ENCODE data around the gene MTM1.

The MTM1 gene

GRCh38 chrX:150616179-150616862, 47.9 kb downstream of the MTM1 start:
- Histone ChIP-seq H3K4me2 (ENCODE audit: low read length) (no peak overlapping the region), H3K79me2 (no peaks in the 10 kb centered on the region), H3K4me1 (no peaks in the 10 kb centered on the region), H3K27ac (no peak overlapping the region), H3K4me3 (ENCODE audit: low read depth, low read length) (no peak overlapping the region), H3K36me3 (ENCODE audit: control insufficient read depth, insufficient read depth, low read length) (no peaks in the 10 kb centered on the region), H3K9me3 (ENCODE audit: control insufficient read depth, low read length) (no peaks in the 10 kb centered on the region), H2AFZ (no peak overlapping the region), H3K9ac (no peak overlapping the region), H3K27me3 (ENCODE audit: control insufficient read depth, insufficient read depth, low read length) (no peaks in the 10 kb centered on the region)
- no peak for TF ChIP-seq CTCF (IDR thresholded peaks at IDR 0.05)

GRCh38 chrX:150616863-150617198, 48.4 kb downstream of the MTM1 start:
- Histone ChIP-seq H3K9me3 (ENCODE audit: control insufficient read depth, low read length) (no peaks in the 10 kb centered on the region), H3K79me2 (no peaks in the 10 kb centered on the region), H3K4me3 (ENCODE audit: low read depth, low read length) (no peak overlapping the region), H3K27me3 (ENCODE audit: control insufficient read depth, insufficient read depth, low read length) (no peaks in the 10 kb centered on the region), H2AFZ (no peak overlapping the region), H3K4me1 (no peaks in the 10 kb centered on the region), H3K4me2 (ENCODE audit: low read length) (no peak overlapping the region), H3K36me3 (ENCODE audit: control insufficient read depth, insufficient read depth, low read length) (no peaks in the 10 kb centered on the region), H3K27ac (no peak overlapping the region), H3K9ac (no peak overlapping the region)
- no peak for TF ChIP-seq CTCF (IDR thresholded peaks at IDR 0.05)

- no peak overlapping the region for H3K27ac ChIP-seq
Observed at GRCh38 chrX:150621652-150622051, 53.2 kb downstream of the MTM1 start.

GRCh38 chrX:150623583-150623982, 55.2 kb downstream of the MTM1 start:
- H3K9ac ChIP-seq, result no peak overlapping the region
- no peaks in the 10 kb centered on the region for H3K79me2 ChIP-seq
- H3K36me3 ChIP-seq (ENCODE audit: control insufficient read depth, insufficient read depth, low read length), result no peaks in the 10 kb centered on the region
- H3K4me1 ChIP-seq, result no peaks in the 10 kb centered on the region
- H3K9me3 ChIP-seq (ENCODE audit: control insufficient read depth, low read length), result no peaks in the 10 kb centered on the region
- H3K4me3 ChIP-seq (ENCODE audit: low read depth, low read length), result no peak overlapping the region
- no peak for TF ChIP-seq CTCF (IDR thresholded peaks at IDR 0.05)
- no peak overlapping the region for H2AFZ ChIP-seq
- no peak overlapping the region for H3K27ac ChIP-seq
- no peak overlapping the region for H3K4me2 ChIP-seq (ENCODE audit: low read length)
- no peaks in the 10 kb centered on the region for H3K27me3 ChIP-seq (ENCODE audit: control insufficient read depth, insufficient read depth, low read length)

More at GRCh38 chrX:150621652-150622051, 53.2 kb downstream of the MTM1 start:
- TF ChIP-seq CTCF (IDR thresholded peaks at IDR 0.05), result no peak
- Histone ChIP-seq H3K9ac (no peak overlapping the region), H3K4me3 (ENCODE audit: low read depth, low read length) (no peak overlapping the region), H3K79me2 (no peaks in the 10 kb centered on the region), H3K4me2 (ENCODE audit: low read length) (no peak overlapping the region), H3K27me3 (ENCODE audit: control insufficient read depth, insufficient read depth, low read length) (no peaks in the 10 kb centered on the region), H3K4me1 (no peaks in the 10 kb centered on the region), H3K36me3 (ENCODE audit: control insufficient read depth, insufficient read depth, low read length) (no peaks in the 10 kb centered on the region), H3K9me3 (ENCODE audit: control insufficient read depth, low read length) (no peaks in the 10 kb centered on the region), H2AFZ (no peak overlapping the region)

GRCh38 chrX:150625097-150625496, 56.7 kb downstream of the MTM1 start:
- no peak for TF ChIP-seq CTCF (IDR thresholded peaks at IDR 0.05)
- Histone ChIP-seq H3K9ac (no peak overlapping the region), H3K27ac (no peak overlapping the region), H3K4me3 (ENCODE audit: low read depth, low read length) (no peak overlapping the region), H3K27me3 (ENCODE audit: control insufficient read depth, insufficient read depth, low read length) (no peaks in the 10 kb centered on the region), H3K36me3 (ENCODE audit: control insufficient read depth, insufficient read depth, low read length) (no peaks in the 10 kb centered on the region), H2AFZ (no peak overlapping the region), H3K9me3 (ENCODE audit: control insufficient read depth, low read length) (no peaks in the 10 kb centered on the region), H3K4me1 (no peaks in the 10 kb centered on the region), H3K79me2 (no peaks in the 10 kb centered on the region), H3K4me2 (ENCODE audit: low read length) (no peak overlapping the region)
